Right renal pelvis (tissue), 4 donors: ENCODE results near the gene SPHK2. TPM values are rescaled to one million over a fixed set of nuclear protein-coding genes. Genes with fewer than 3 reads are reported as not detected.
"Not testable (repeated sequence)": the region's sequence is repeated elsewhere in the genome, so short reads cannot be mapped to it uniquely, and the experiment has no call there.

Experiments
- DNase-seq, 4 donors: peaks; one replicate each; pipeline ENCODE4 v3.0.0-alpha.2; 2013; ENCODE audit warnings: low read depth in 4 of 4, low spot score in 3 of 4, missing footprints in 1 of 4
- polyA plus RNA-seq, 4 donors: library from polyadenylated mRNA; unstranded; fragments of 120-200 nt; gene quantifications; one replicate each; pipeline ENCODE4 v1.2.1, GENCODE V29; 2013; ENCODE audit not compliant: insufficient read length in 4 of 4

SPHK2 gene
- polyA plus RNA-seq, 4 donors: 18.6 to 30.6 (median 21.0) TPM

DNA sequence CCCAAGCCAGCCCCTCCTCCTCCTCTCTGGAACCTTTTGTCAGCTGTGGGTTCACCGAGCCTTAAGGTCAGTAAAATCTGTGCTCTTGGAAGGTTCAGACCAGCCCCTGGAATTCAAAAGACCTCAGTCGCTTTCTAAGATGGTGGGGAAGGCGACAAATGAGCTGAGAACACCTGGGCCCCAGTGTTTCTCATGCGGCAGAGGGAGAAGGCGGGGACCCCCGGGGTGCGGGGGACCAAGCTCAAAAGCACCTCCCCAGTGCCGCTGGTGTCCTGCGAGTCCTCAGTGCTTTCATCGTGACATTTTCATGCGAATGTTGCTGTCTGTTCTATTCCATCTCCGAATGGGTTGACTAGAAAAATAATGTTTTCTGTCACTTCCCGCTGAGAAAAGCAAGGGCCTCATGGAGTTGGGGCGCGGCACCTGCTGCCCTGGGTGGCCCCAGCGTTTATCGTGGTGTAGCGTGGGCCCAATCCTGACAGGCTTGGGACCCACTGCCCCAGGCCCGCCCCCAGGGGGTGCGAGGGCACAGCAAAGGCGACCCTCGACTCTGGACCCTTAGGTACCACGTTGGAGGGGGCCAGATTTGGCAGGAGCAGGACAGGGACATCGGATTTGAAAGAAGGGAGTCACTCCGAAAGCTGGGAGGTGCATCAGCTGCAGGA lies 54.3 kb downstream of the SPHK2 start:
- no peak for DNase-seq

DNA sequence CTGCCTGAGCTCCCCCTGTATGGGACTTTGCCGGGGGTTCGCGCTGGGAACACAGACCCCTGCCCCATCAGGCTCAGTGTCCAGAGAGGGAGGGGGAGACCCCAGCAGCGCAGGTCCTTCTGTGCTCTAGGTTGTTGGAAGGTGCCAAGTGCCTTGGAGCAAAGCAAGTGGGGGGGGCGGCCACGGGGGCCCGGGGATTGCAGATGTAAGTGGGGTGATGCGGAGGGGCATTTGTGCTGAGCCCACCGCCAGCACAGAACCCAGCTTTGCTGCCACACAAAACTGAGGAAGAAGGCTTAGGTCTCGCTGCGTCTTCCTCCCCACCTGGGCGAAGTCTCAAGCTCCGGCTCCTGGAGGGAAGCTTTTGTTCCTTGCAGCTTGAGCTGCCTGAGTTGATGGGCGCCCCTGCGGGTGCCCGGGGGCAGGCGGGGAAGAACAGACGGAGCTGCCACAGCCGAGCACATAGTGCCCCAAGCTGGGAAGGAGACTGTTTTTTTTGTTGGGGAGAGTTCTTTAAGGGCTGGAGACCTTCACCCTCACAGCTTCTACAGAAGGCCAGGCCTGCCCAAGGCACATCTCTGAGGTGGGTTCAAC lies 55.0 kb downstream of the SPHK2 start:
- DNase-seq: no peak

DNA sequence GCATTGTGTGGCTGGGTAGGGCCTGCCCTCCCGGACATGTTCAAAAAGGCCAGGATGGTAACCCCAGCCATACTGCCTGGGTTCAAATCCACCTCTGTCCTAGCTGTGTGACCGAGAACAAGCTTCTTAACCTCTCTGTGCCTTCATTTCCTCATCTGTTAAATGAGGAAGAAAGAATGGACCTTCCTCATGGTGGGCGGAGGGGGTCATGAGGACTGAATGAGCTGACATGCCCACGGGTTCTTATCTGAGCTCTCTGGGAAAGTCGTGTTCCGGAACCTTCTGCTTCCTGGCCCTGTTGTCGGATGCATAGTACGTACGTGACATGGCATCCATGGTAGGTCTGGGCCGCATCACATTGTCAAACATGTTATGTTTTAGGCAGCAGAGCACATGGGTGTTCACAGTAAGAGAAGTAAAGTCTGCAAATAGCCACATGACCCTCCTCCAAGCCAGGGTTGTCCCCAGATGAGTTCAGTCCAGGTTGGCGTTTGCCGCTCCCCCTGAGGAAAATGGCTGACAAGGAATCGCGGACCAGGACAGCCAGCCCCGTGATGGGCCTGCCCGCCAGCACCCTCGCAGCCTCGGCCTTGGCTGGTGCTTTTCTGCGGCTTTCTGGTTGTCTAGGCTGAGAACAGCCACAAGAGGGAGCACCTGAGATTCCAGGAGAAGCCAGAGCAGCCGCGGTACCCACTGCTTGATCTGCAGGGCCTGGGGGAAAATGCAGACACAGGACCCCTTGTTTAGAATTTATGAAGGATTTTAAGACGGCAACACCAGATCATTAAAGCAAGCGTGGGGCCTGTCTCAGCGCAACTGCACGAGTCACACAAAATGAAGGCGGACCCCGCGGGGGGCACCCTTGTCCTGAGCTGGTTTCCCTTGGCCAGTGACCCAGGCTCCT lies 55.9 kb downstream of the SPHK2 start:
- peak; percentile 78 to 85 (median 79) for DNase-seq

- DNase-seq: no peak
Measured at GRCh38 chr19:48676487-48676886, 57.2 kb downstream of the SPHK2 start.

GRCh38 chr19:48676887-48677286 lies 57.6 kb downstream of the SPHK2 start:
- no peak for DNase-seq

- DNase-seq: no peak
Measured at GRCh38 chr19:48678201-48678600, 58.9 kb downstream of the SPHK2 start.

GRCh38 chr19:48680006-48680405 lies 60.7 kb downstream of the SPHK2 start:
- not testable (repeated sequence) for DNase-seq

Other genes with a start within 250 kb of the SPHK2 start
- gene KDELR1, start 228.0 kb upstream of the SPHK2 start, polyA plus RNA-seq: 100 to 1,000 TPM; 231 to 265 (median 243) TPM
- under 1 TPM; 0.39 to 0.66 (median 0.54) TPM for gene GRIN2D, start 225.8 kb upstream of the SPHK2 start, polyA plus RNA-seq
- 10 to 100 TPM; 22.3 to 33.5 (median 25.9) TPM for gene GRWD1, start 173.5 kb upstream of the SPHK2 start, polyA plus RNA-seq
- gene KCNJ14, start 163.9 kb upstream of the SPHK2 start, polyA plus RNA-seq: under 1 TPM; 0.60 to 0.77 (median 0.68) TPM
- 10 to 100 TPM; 79.6 to 89.5 (median 84.3) TPM for gene CYTH2, start 150.1 kb upstream of the SPHK2 start, polyA plus RNA-seq
- 1 to 10 TPM; 1.7 to 3.6 (median 2.4) TPM for gene LMTK3, start 107.7 kb upstream of the SPHK2 start, polyA plus RNA-seq
- gene SULT2B1, start 67.3 kb upstream of the SPHK2 start, polyA plus RNA-seq: under 1 TPM; 0.19 to 0.61 (median 0.38) TPM
- gene SPACA4, start 12.8 kb upstream of the SPHK2 start, polyA plus RNA-seq: under 1 TPM in 1 of 4 donors, not detected in 3; 0.06 TPM
- gene FAM83E, start 4.4 kb upstream of the SPHK2 start, polyA plus RNA-seq: 1 to 10 TPM in 3 of 4 donors, under 1 TPM in 1; 0.62 to 1.6 (median 1.1) TPM
- gene RPL18, start 328 bp upstream of the SPHK2 start, polyA plus RNA-seq: 1,000 to 10,000 TPM; 1,054 to 1,482 (median 1,060) TPM
- 10 to 100 TPM; 11.6 to 14.7 (median 13.2) TPM for gene DBP, start 17.9 kb downstream of the SPHK2 start, polyA plus RNA-seq
- gene CA11, start 26.7 kb downstream of the SPHK2 start, polyA plus RNA-seq: 10 to 100 TPM; 20.5 to 31.1 (median 24.5) TPM
- gene NTN5, start 53.5 kb downstream of the SPHK2 start, polyA plus RNA-seq: 1 to 10 TPM in 1 of 4 donors, under 1 TPM in 3; 0.53 to 1.6 (median 0.77) TPM
- 1 to 10 TPM; 1.8 to 3.4 (median 2.2) TPM for gene FUT2, start 76.5 kb downstream of the SPHK2 start, polyA plus RNA-seq
- gene MAMSTR, start 100.2 kb downstream of the SPHK2 start, polyA plus RNA-seq: 1 to 10 TPM; 4.8 to 7.8 (median 6.5) TPM
- 10 to 100 TPM; 12.1 to 18.7 (median 13.5) TPM for gene RASIP1, start 121.1 kb downstream of the SPHK2 start, polyA plus RNA-seq
- 1 to 10 TPM in 1 of 4 donors, under 1 TPM in 3; 0.36 to 1.0 (median 0.52) TPM for gene IZUMO1, start 127.4 kb downstream of the SPHK2 start, polyA plus RNA-seq
- gene FUT1, start 133.1 kb downstream of the SPHK2 start, polyA plus RNA-seq: 1 to 10 TPM; 3.1 to 3.7 (median 3.4) TPM
- not detected for gene FGF21, start 136.0 kb downstream of the SPHK2 start, polyA plus RNA-seq
- gene BCAT2, start 191.5 kb downstream of the SPHK2 start, polyA plus RNA-seq: 10 to 100 TPM; 34.5 to 46.3 (median 38.8) TPM
- 10 to 100 TPM; 25.9 to 44.8 (median 33.1) TPM for gene HSD17B14, start 217.0 kb downstream of the SPHK2 start, polyA plus RNA-seq
- 10 to 100 TPM; 20.4 to 28.7 (median 21.8) TPM for gene PLEKHA4, start 249.1 kb downstream of the SPHK2 start, polyA plus RNA-seq